Measurements from ENCODE around the gene FMOD. TPM values are rescaled to one million over a fixed set of nuclear protein-coding genes. Genes with fewer than 3 reads are reported as not detected.

FMOD gene
- total and polyA plus RNA-seq, 12 donors = 4.5 to 20.5 (median 10.5) TPM

DNA sequence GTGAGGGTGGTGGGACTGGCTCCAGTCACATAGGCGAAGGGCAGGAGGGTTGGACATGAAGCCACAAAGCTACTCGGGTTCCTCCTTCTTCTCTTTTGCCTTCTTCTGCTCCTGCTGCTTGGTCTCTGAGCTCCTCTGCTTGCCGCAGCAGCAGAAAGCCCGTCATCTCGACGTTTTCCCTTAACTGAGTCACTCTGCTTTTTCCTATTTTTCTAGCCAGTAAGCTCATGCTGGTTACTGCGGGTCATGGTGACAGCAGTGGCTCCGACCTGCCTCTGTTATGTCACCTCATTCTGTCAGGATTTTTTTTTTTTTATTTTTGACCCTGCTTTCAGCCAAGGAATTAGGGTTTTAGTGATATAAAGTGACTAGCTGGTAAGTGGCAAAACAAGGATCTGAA, 2.6 kb upstream of the FMOD start:
- intact Hi-C loops (cut with DNase I) = no loop called here
- Histone ChIP-seq H3K27ac (peak overlapping the region in 1 of 10 donors; percentile 19), H3K4me3 (no peak overlapping the region), H3K4me1 (peaks cover 0 to 29% (median 10%) of the 10 kb centered on the region in 9 donors), H3K27me3 (peaks cover 0 to 1% (median 0%) of the 10 kb centered on the region in 7 donors), H3K9me3 (no peaks in the 10 kb centered on the region), H3K36me3 (peaks cover 0 to under 1% (median 0%) of the 10 kb centered on the region in 9 donors)
- TF ChIP-seq, protein P1, sequence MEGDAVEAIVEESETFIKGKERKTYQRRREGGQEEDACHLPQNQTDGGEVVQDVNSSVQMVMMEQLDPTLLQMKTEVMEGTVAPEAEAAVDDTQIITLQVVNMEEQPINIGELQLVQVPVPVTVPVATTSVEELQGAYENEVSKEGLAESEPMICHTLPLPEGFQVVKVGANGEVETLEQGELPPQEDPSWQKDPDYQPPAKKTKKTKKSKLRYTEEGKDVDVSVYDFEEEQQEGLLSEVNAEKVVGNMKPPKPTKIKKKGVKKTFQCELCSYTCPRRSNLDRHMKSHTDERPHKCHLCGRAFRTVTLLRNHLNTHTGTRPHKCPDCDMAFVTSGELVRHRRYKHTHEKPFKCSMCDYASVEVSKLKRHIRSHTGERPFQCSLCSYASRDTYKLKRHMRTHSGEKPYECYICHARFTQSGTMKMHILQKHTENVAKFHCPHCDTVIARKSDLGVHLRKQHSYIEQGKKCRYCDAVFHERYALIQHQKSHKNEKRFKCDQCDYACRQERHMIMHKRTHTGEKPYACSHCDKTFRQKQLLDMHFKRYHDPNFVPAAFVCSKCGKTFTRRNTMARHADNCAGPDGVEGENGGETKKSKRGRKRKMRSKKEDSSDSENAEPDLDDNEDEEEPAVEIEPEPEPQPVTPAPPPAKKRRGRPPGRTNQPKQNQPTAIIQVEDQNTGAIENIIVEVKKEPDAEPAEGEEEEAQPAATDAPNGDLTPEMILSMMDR (IDR thresholded peaks at IDR 0.05) = no peak
- WGBS, 2 donors = 82 to 83% methylated on average over 8 of the region's 8 CpGs
- DNase-seq (no peak), ATAC-seq (no peak)

DNA sequence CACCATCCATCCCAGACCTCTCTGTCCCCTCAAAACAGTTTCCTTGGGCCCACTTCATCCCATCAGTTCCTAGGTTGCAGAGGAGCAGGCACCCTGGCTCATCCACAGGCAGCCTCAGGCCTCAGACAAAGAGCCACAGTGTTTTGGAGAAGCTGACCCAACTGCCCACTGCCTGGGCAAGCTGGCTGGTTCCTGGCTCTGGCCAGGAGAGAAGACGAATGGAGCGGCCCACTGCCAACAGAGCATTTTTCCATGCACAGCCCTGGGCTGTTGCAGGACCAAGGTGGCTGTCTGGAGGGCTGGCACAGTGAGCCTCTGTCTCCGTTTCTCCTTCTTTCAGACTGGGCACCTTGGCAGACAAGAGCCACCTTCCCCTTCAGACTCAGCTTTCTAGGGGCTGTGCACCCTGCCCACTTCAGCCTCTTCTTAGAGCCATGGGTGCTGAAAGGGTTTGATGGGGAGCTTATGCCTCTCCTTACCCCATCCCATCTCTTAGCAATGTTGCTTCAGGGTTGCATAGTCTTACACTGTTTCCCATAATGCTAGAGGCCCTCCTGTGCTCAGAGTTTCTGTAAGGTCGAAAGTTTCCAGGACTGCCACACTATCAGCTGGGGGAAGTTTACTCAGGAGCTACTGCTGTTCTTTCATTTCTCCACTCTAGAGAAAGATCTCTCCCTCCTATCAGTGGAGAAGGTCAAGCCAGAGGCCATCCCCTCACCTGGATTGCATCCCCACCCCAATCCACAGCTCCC, 973 bp downstream of the FMOD start:
- ATAC-seq (peak in 1 of 8 donors; percentile 19), DNase-seq (no peak)
- TF ChIP-seq, protein P1 (IDR thresholded peaks at IDR 0.05) = no peak
- 79 to 87% methylated on average over 4 of the region's 4 CpGs for WGBS, 2 donors
- Histone ChIP-seq H3K36me3 (peaks cover 0 to 16% (median 0%) of the 10 kb centered on the region in 9 donors), H3K4me1 (peaks cover 0 to 40% (median 14%) of the 10 kb centered on the region in 9 donors), H3K27me3 (no peaks in the 10 kb centered on the region), H3K9me3 (no peaks in the 10 kb centered on the region), H3K4me3 (peak overlapping the region in 6 of 10 donors; percentile 18 to 48 (median 44)), H3K27ac (peak overlapping the region in 5 of 10 donors; percentile 63 to 87 (median 82))
- intact Hi-C loops (cut with DNase I) = loop anchor here in 6 of 10 donors (5.0 to 10.0 kb wide), 3 partner anchors 315 to 355 kb away; no protein-coding TSS in a partner anchor

DNA sequence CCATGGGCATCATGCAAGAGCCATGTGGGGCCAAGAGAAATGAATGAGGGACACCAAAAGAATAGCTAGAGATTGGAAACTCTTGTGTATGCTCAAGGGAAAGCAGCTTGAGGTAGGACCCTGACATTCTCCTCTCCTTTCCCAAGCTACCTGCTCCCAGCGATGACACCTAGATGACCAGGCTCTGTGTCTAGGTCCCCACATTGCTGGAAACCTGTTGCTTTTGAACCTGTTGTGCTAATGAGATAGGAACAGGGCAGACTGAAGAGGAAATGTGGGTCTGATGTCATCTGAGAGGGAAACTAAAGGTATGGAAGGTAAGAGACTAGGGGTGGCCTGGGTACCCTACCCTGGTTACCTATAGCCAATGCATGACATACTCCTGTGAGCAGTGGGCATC, 1.8 kb downstream of the FMOD start:
- DNase-seq (no peak), ATAC-seq (no peak)
- peaks cover 0 to 35% (median 14%) of the 10 kb centered on the region in 9 donors for H3K4me1 ChIP-seq
- H3K27me3 ChIP-seq = no peaks in the 10 kb centered on the region
- peaks cover 0 to 16% (median 0%) of the 10 kb centered on the region in 9 donors for H3K36me3 ChIP-seq
- H3K9me3 ChIP-seq = no peaks in the 10 kb centered on the region
- WGBS, 2 donors = 95 to 100% methylated on average over 1 of the region's 1 CpG
- peak overlapping the region in 1 of 10 donors; percentile 39 for H3K4me3 ChIP-seq
- TF ChIP-seq, protein P1 (IDR thresholded peaks at IDR 0.05) = no peak
- H3K27ac ChIP-seq = no peak overlapping the region
- intact Hi-C loops (cut with DNase I) = loop anchor here in 6 of 10 donors (5.0 to 10.0 kb wide), 3 partner anchors 314 to 356 kb away; no protein-coding TSS in a partner anchor

DNA sequence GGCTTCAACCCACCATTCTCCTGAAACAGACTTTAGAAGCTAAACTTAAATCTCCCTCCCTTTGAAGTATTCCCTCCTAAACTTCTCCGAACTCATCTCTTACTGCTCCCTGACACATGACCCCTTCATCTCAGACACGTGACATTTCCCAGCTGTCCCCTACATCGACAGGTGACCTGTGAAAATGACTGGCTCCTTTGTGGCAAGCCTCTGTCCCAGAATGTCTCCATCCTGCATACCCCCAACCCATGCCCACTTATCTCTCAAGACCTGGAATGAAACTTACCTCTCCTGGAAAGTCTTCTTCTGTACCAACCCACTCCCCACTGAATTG, 4.2 kb downstream of the FMOD start:
- Histone ChIP-seq H3K4me3 (no peak overlapping the region), H3K9me3 (no peaks in the 10 kb centered on the region), H3K27ac (no peak overlapping the region), H3K27me3 (peaks cover 0 to 9% (median 0%) of the 10 kb centered on the region in 7 donors), H3K36me3 (peaks cover 0 to 22% (median 0%) of the 10 kb centered on the region in 9 donors), H3K4me1 (peaks cover 0 to 43% (median 21%) of the 10 kb centered on the region in 9 donors)
- intact Hi-C loops (cut with DNase I) = loop anchor here in 6 of 10 donors (5.0 to 10.0 kb wide), 3 partner anchors 312 to 358 kb away; no protein-coding TSS in a partner anchor
- TF ChIP-seq, protein P1 (IDR thresholded peaks at IDR 0.05) = peak in 1 of 9 donors; percentile 3
- WGBS, 2 donors = 88 to 90% methylated on average over 3 of the region's 3 CpGs
- no peak for ATAC-seq
- no peak for DNase-seq
